K562 (cell line): Measurements from ENCODE around the gene TRPM6. TPM values are rescaled to one million over a fixed set of nuclear protein-coding genes. Genes with fewer than 3 reads are reported as not detected.
"Not testable (repeated sequence)": the region's sequence is repeated elsewhere in the genome, so short reads cannot be mapped to it uniquely, and the experiment has no call there.

Experiments used
- ATAC-seq: fragments of 200-7000 bp; cut with Tn5 transposase; 3 replicates; pipeline ENCODE4 v1.9.1; 2020; ENCODE audit warnings: moderate library complexity
- BruUV-seq: library from RNA; stranded (reverse); fragments of 400-500 nt; replicated peaks from 2 replicates; lab custom pipeline; 2021; lab: Mats Ljungman, UMichigan
- CTCF ChIA-PET: fragments of 300-600 bp; formaldehyde crosslinking; extraction: SDS; loops from one replicate; lab custom pipeline; 2021; ENCODE audit warnings: low intra/inter-chr PET ratio; lab: Yijun Ruan, JAX
- POLR2A ChIA-PET: fragments of 300-600, 350-650 bp; sonication (Branson Sonifier 250); formaldehyde crosslinking; extraction: SDS; loops from one replicate; lab custom pipeline; 2021; ENCODE audit warnings: antibody characterized with exemption, inconsistent platforms; lab: Yijun Ruan, JAX
- DNase-seq, 4 experiments: peaks; one replicate each; pipeline versions ENCODE4 v3.0.0 to v3.0.0-alpha.2; 2011 to 2018; ENCODE audit warnings: low spot score in 3 of 4, mixed read lengths in 3 of 4; ENCODE audit errors: extremely low read depth in 1 of 4
- FAIRE-seq: peaks from 2 replicates; lab custom pipeline; 2011; peaks lifted over from hg19 to GRCh38; lab: Jason Lieb, UNC
- H2AFZ ChIP-seq: 2 replicates; pipeline ENCODE4 v1.6.0; 2011; ENCODE audit warnings: low read depth, low read length, control low read depth, inconsistent platforms
- H3K27ac ChIP-seq: fragments of 200-600 bp; 3 replicates; pipeline ENCODE4 v1.8.0; 2011; ENCODE audit warnings: low read depth, mild to moderate bottlenecking, control low read depth, inconsistent platforms, low read length, moderate library complexity, mixed read lengths; ENCODE audit errors: extremely low read depth
- H3K27me3 ChIP-seq, 2 experiments: fragments of 300-600 bp in 1 of 2; 2 replicates in 1 of 2; 3 replicates in 1 of 2; pipeline versions ENCODE4 v1.6.0 to v1.8.0; 2011; ENCODE audit warnings: inconsistent platforms in 2 of 2, low read length in 2 of 2, mild to moderate bottlenecking in 1 of 2, mixed read lengths in 1 of 2, moderate library complexity in 1 of 2; ENCODE audit not compliant: control insufficient read depth in 2 of 2, insufficient read depth in 2 of 2
- H3K36me3 ChIP-seq: fragments of 300-600 bp; 3 replicates; pipeline ENCODE4 v1.8.0; 2011; ENCODE audit warnings: mild to moderate bottlenecking, low read length, inconsistent platforms; ENCODE audit not compliant: control insufficient read depth, insufficient read depth
- H3K4me1 ChIP-seq, 2 experiments: fragments of 200-600 bp in 1 of 2; replicated peaks in 1 of 2; 2 replicates in 1 of 2; 3 replicates in 1 of 2; pipeline versions ENCODE4 v1.5.1 to v1.8.0; 2011; ENCODE audit warnings: inconsistent platforms in 2 of 2, low read length in 2 of 2, mild to moderate bottlenecking in 1 of 2, mixed read lengths in 1 of 2, moderate library complexity in 1 of 2; ENCODE audit not compliant: control insufficient read depth in 2 of 2, insufficient read depth in 2 of 2
- H3K4me2 ChIP-seq: 2 replicates; pipeline ENCODE4 v1.6.1; 2011; ENCODE audit warnings: low read length, control low read depth, inconsistent platforms, mixed read lengths; ENCODE audit not compliant: insufficient read depth
- H3K4me3 ChIP-seq: fragments of 200-600 bp; sonication (generic), shearing (Covaris generic); 2 replicates; pipeline ENCODE4 v1.5.1; 2016; ENCODE audit warnings: control low read depth, inconsistent platforms
- H3K79me2 ChIP-seq: fragments of 200-600 bp; 3 replicates; pipeline ENCODE4 v1.8.0; 2011; ENCODE audit warnings: low read length, inconsistent platforms; ENCODE audit not compliant: control insufficient read depth, insufficient read depth
- H3K9ac ChIP-seq, 2 experiments: 2 replicates each; pipeline versions ENCODE4 v1.6.0 to v1.6.1; 2011; ENCODE audit warnings: low read depth in 2 of 2, low read length in 2 of 2, control low read depth in 1 of 2, inconsistent platforms in 1 of 2, mild to moderate bottlenecking in 1 of 2, mixed read lengths in 1 of 2; ENCODE audit not compliant: insufficient read depth in 1 of 2
- H3K9me1 ChIP-seq: one replicate; pipeline ENCODE4 v1.6.0; 2011; ENCODE audit warnings: inconsistent platforms, mild to moderate bottlenecking, low read length, moderate library complexity; ENCODE audit not compliant: control insufficient read depth, insufficient read depth
- H3K9me3 ChIP-seq: replicated peaks from 2 replicates; pipeline ENCODE4 v1.5.1; 2011; ENCODE audit warnings: low read depth, low read length, inconsistent platforms; ENCODE audit not compliant: control insufficient read depth, insufficient read depth
- H4K20me1 ChIP-seq: replicated peaks from 2 replicates; pipeline ENCODE4 v1.6.1; 2011; ENCODE audit warnings: low read length, inconsistent platforms, mixed read lengths; ENCODE audit not compliant: control insufficient read depth, insufficient read depth
- BCOR ChIP-seq: fragments of 450-650 bp; IDR thresholded peaks from 2 replicates; pipeline ENCODE4 v1.6.1; 2016
- CEBPB ChIP-seq: fragments of 450-650 bp; IDR thresholded peaks from 2 replicates; pipeline ENCODE4 v1.6.1; 2016; ENCODE audit warnings: missing genetic modification characterization, missing compliant biosample characterization
- E2F6 ChIP-seq, 2 experiments: IDR thresholded peaks; 2 replicates each; pipeline ENCODE4 v1.6.1; 2011; ENCODE audit warnings: borderline replicate concordance in 1 of 2, control low read depth in 1 of 2, low read depth in 1 of 2, low read length in 1 of 2, mild to moderate bottlenecking in 1 of 2, mixed read lengths in 1 of 2, moderate library complexity in 1 of 2; ENCODE audit not compliant: insufficient read depth in 1 of 2, insufficient read length in 1 of 2, poor library complexity in 1 of 2, severe bottlenecking in 1 of 2; ENCODE audit errors: extremely low read depth in 1 of 2
- ELF1 ChIP-seq: fragments of 200-800 bp; sonication (Bioruptor generic); IDR thresholded peaks from 2 replicates; pipeline ENCODE4 v1.6.1; 2016; ENCODE audit warnings: missing genetic modification characterization, missing compliant biosample characterization
- ESRRA ChIP-seq: fragments of 450-650 bp; IDR thresholded peaks from 2 replicates; pipeline ENCODE4 v1.6.1; 2014; ENCODE audit warnings: low read depth, mild to moderate bottlenecking, moderate library complexity, borderline replicate concordance
- MTF1 ChIP-seq: fragments of 250-450 bp; sonication (Bioruptor Pico); IDR thresholded peaks from 2 replicates; pipeline ENCODE4 v1.9.0; 2021; ENCODE audit warnings: moderate library complexity, mild to moderate bottlenecking, inconsistent platforms, borderline replicate concordance
- RBM25 ChIP-seq: fragments of 200-400 bp; formaldehyde crosslinking; IDR thresholded peaks from 2 replicates; pipeline ENCODE4 v1.6.1; 2018; ENCODE audit warnings: low read length, low read depth, moderate library complexity; ENCODE audit not compliant: severe bottlenecking
- ZNF512 ChIP-seq: IDR thresholded peaks from 2 replicates; pipeline ENCODE4 v1.6.1; 2016; ENCODE audit warnings: missing genetic modification characterization, missing compliant biosample characterization
- WGBS: fragments of 100-300 bp; shearing (Covaris generic); methylation state at CpG from one replicate; pipeline ENCODE4 v1.1.6; 2016; ENCODE audit warnings: low coverage, mixed read lengths; ENCODE audit not compliant: insufficient coverage; ENCODE audit errors: missing lambda C conversion rate; 5-methylcytosine and 5-hydroxymethylcytosine counted together
- in situ Hi-C: fragments of 300-500 bp; cut with MboI; formaldehyde crosslinking; loops from 4 replicates; pipeline ENCODE4 v1.15.0; 2018; ENCODE audit warnings: inconsistent platforms, mixed read lengths
- intact Hi-C: fragments of 100-400 bp; cut with micrococcal nuclease; formaldehyde crosslinking; loops from 2 replicates; pipeline ENCODE4 v1.14.2; 2022
- polyA plus RNA-seq, 8 experiments: library from polyadenylated mRNA; depleted of rRNA in 4 of 8; stranded (reverse) in 5 of 8; unstranded in 3 of 8; fragments of >200 nt; fragmentation: Nextera tagmentation in 2 of 8; fragmentation: Illumina TruSeq in 1 of 8; extraction: Ambion mirVana in 2 of 8; extraction: Trizol in 1 of 8; gene quantifications; 2 replicates each; pipeline versions ENCODE4 v1.2.1 to v1.2.3, GENCODE V29; 2011 to 2014; ENCODE audit warnings: inconsistent platforms in 1 of 8, missing spikeins in 1 of 8
- total RNA-seq, 7 experiments: library from RNA; depleted of rRNA in 6 of 7; stranded (reverse); fragments of >200 nt in 6 of 7; fragmentation: Illumina TruSeq in 2 of 7; extraction: Trizol in 2 of 7; gene quantifications; 2 replicates each; pipeline versions ENCODE4 v1.2.1 to v1.2.3, GENCODE V29; 2011 to 2021; ENCODE audit warnings: low replicate concordance in 1 of 7

The TRPM6 gene
- total and polyA plus RNA-seq, 9 of the 15 experiments (the other 6 are each of a cell fraction or from before 2014, with no cell fraction given), result 0.03 to 0.16 (median 0.09) TPM

- no peak for TF ChIP-seq ELF1 (tag)
These were observed 13.3 kb upstream of the TRPM6 start (continued) for GRCh38 chr9:74901001-74901400.

- H3K79me2 ChIP-seq, H3K36me3 ChIP-seq, H4K20me1 ChIP-seq, H3K27ac ChIP-seq, BruUV-seq, POLR2A ChIA-PET, H3K9me3 ChIP-seq, DNase-seq, H3K9me1 ChIP-seq, ATAC-seq, H3K4me3 ChIP-seq, in situ Hi-C loops, CTCF ChIA-PET, H3K4me1 ChIP-seq, H3K9ac ChIP-seq, FAIRE-seq, intact Hi-C loops, H3K4me2 ChIP-seq, H2AFZ ChIP-seq: not testable (repeated sequence)
- 7% methylated on average over 3 of the region's 3 CpGs for WGBS
- H3K27me3 ChIP-seq, result peaks cover 2 to 11% of the 10 kb centered on the region in 2 experiments; a peak in 3 of 5 replicates
These were observed 728 bp upstream of the TRPM6 start for GRCh38 chr9:74888449-74888848.

GRCh38 chr9:74887981-74888370 is 255 bp upstream of the TRPM6 start:
- ChIA-PET POLR2A (no interaction called here), CTCF (no interaction called here)
- intact Hi-C loops, result no loop called here
- Histone ChIP-seq H2AFZ (no peak overlapping the region), H3K79me2 (no peaks in the 10 kb centered on the region), H3K27me3 (peaks cover 2 to 11% of the 10 kb centered on the region in 2 experiments; a peak in 3 of 5 replicates), H4K20me1 (no peaks in the 10 kb centered on the region), H3K36me3 (no peaks in the 10 kb centered on the region), H3K4me2 (peak overlapping the region; percentile 75), H3K4me1 (peaks cover 2 to 9% of the 10 kb centered on the region in 2 experiments; a peak in 2 of 5 replicates), H3K27ac (no peak overlapping the region), H3K4me3 (no peak overlapping the region), H3K9ac (no peak overlapping the region), H3K9me1 (no peaks in the 10 kb centered on the region), H3K9me3 (no peaks in the 10 kb centered on the region)
- no peak for FAIRE-seq
- 13% methylated on average over 3 of the region's 4 CpGs for WGBS
- in situ Hi-C loops, result no loop called here
- DNase-seq, result no peak
- BruUV-seq, result no TSS peak
- ATAC-seq, result no peak
- TF ChIP-seq CEBPB (0 out of 2 replicates have a peak, but pooled peaks have one; percentile 8), RBM25 (peak; percentile 89), BCOR (peak; percentile 59; the same call in 1 of the 2 replicates), ZNF512 (tag) (0 out of 2 replicates have a peak, but pooled peaks have one; percentile 12), ESRRA (0 out of 2 replicates have a peak, but pooled peaks have one; percentile 17), MTF1 (CRISPR knock-in tag) (no peak), E2F6 (IDR thresholded peaks at IDR 0.05; ENCODE audit: borderline replicate concordance in 1 of 2, extremely low read depth in 1 of 2, insufficient read depth in 1 of 2, insufficient read length in 1 of 2, low read depth in 1 of 2, low read length in 1 of 2, poor library complexity in 1 of 2, severe bottlenecking in 1 of 2) (no peak)
